ENCODE results near the gene ZFYVE21.

ZFYVE21 gene

GRCh38 chr14:103763730-103764488, 48.3 kb downstream of the ZFYVE21 start:
- no peak for TF ChIP-seq CTCF (IDR thresholded peaks at IDR 0.05; ENCODE audit: low read depth, low read length)
- no peak overlapping the region for H3K4me3 ChIP-seq (replicated peaks in 1 of 2; ENCODE audit: low read depth in 2 of 2, low read length in 2 of 2)
- no peak for DNase-seq (ENCODE audit: low read depth in 2 of 2)

GRCh38 chr14:103765526-103765925, 49.9 kb downstream of the ZFYVE21 start:
- no peak for DNase-seq (ENCODE audit: low read depth in 2 of 2)
- TF ChIP-seq CTCF (IDR thresholded peaks at IDR 0.05; ENCODE audit: low read depth, low read length) = no peak

GRCh38 chr14:103767336-103767894, 51.8 kb downstream of the ZFYVE21 start:
- TF ChIP-seq CTCF (IDR thresholded peaks at IDR 0.05; ENCODE audit: low read depth, low read length) = no peak
- peak in 1 of 2 donors; percentile 37 for DNase-seq (ENCODE audit: low read depth in 2 of 2)
- H3K4me3 ChIP-seq (replicated peaks in 1 of 2; ENCODE audit: low read depth in 2 of 2, low read length in 2 of 2) = no peak overlapping the region

More at GRCh38 chr14:103765526-103765925, 49.9 kb downstream of the ZFYVE21 start:
- no peak overlapping the region for H3K4me3 ChIP-seq (replicated peaks in 1 of 2; ENCODE audit: low read depth in 2 of 2, low read length in 2 of 2)

- no peak for DNase-seq (ENCODE audit: low read depth in 2 of 2)
- no peak overlapping the region for H3K4me3 ChIP-seq (replicated peaks in 1 of 2; ENCODE audit: low read depth in 2 of 2, low read length in 2 of 2)
- no peak for TF ChIP-seq CTCF (IDR thresholded peaks at IDR 0.05; ENCODE audit: low read depth, low read length)
These were observed 54.9 kb downstream of the ZFYVE21 start for GRCh38 chr14:103770500-103770899.

- no peak overlapping the region for H3K4me3 ChIP-seq (replicated peaks in 1 of 2; ENCODE audit: low read depth in 2 of 2, low read length in 2 of 2)
- TF ChIP-seq CTCF (IDR thresholded peaks at IDR 0.05; ENCODE audit: low read depth, low read length) = no peak
- DNase-seq (ENCODE audit: low read depth in 2 of 2) = no peak
These were observed 55.3 kb downstream of the ZFYVE21 start for GRCh38 chr14:103770902-103771301.

- DNase-seq (ENCODE audit: low read depth in 2 of 2) = no peak
- no peak overlapping the region for H3K4me3 ChIP-seq (replicated peaks in 1 of 2; ENCODE audit: low read depth in 2 of 2, low read length in 2 of 2)
- no peak for TF ChIP-seq CTCF (IDR thresholded peaks at IDR 0.05; ENCODE audit: low read depth, low read length)
These were observed 56.6 kb downstream of the ZFYVE21 start for GRCh38 chr14:103772078-103772712.

All from cardiac fibroblast (primary cell).